Kidney epithelial cell (primary cell): ENCODE results near the gene CTU2. TPM values are rescaled to one million over a fixed set of nuclear protein-coding genes. Genes with fewer than 3 reads are reported as not detected.

Experiments
- DNase-seq: peaks from one replicate; pipeline ENCODE4 v3.0.0-alpha.2; 2010; ENCODE audit warnings: low read depth
- H3K27me3 ChIP-seq: 2 replicates; pipeline ENCODE4 v1.6.0; 2011; ENCODE audit warnings: low read length; ENCODE audit not compliant: control insufficient read depth, insufficient read depth
- H3K36me3 ChIP-seq: 2 replicates; pipeline ENCODE4 v1.5.1; 2011; ENCODE audit warnings: low read length; ENCODE audit not compliant: control insufficient read depth, insufficient read depth
- H3K4me3 ChIP-seq: 2 replicates; pipeline ENCODE4 v1.5.1; 2011; ENCODE audit warnings: low read depth, mild to moderate bottlenecking, control low read depth, low read length
- CTCF ChIP-seq: IDR thresholded peaks from 2 replicates; pipeline ENCODE4 v1.5.1; 2011; ENCODE audit warnings: mild to moderate bottlenecking, moderate library complexity, low read length, control low read depth, inconsistent platforms; ENCODE audit not compliant: insufficient read depth, poor library complexity, severe bottlenecking
- total RNA-seq: library from RNA; depleted of rRNA; stranded (reverse); fragments of >200 nt; gene quantifications from 2 replicates; pipeline ENCODE4 v1.2.3, GENCODE V29; 2015

The CTU2 gene
- total RNA-seq, 1 donor from 2014 or later: 12.8 TPM

GRCh38 chr16:88738151-88739084 lies 32.1 kb downstream of the CTU2 start:
- TF ChIP-seq CTCF: no peak
- Histone ChIP-seq H3K27me3 (no peaks in the 10 kb centered on the region), H3K4me3 (no peak overlapping the region), H3K36me3 (peaks cover 4% of the 10 kb centered on the region)
- DNase-seq: no peak

- peaks cover 2% of the 10 kb centered on the region for H3K36me3 ChIP-seq
- no peak for TF ChIP-seq CTCF
- DNase-seq: no peak
These were observed 33.1 kb downstream of the CTU2 start for GRCh38 chr16:88739139-88739976.

GRCh38 chr16:88739977-88740726 lies 33.8 kb downstream of the CTU2 start:
- H3K36me3 ChIP-seq: peaks cover 2% of the 10 kb centered on the region
- TF ChIP-seq CTCF: no peak
- no peak for DNase-seq
- no peak overlapping the region for H3K4me3 ChIP-seq
- H3K27me3 ChIP-seq: no peaks in the 10 kb centered on the region

More at GRCh38 chr16:88739139-88739976, 33.1 kb downstream of the CTU2 start:
- Histone ChIP-seq H3K4me3 (no peak overlapping the region), H3K27me3 (no peaks in the 10 kb centered on the region)

- no peak overlapping the region for H3K4me3 ChIP-seq
- no peak for TF ChIP-seq CTCF
- peaks cover 2% of the 10 kb centered on the region for H3K36me3 ChIP-seq
- no peak for DNase-seq
- H3K27me3 ChIP-seq: no peaks in the 10 kb centered on the region
These were observed 34.4 kb downstream of the CTU2 start for GRCh38 chr16:88740727-88741055.

- TF ChIP-seq CTCF: no peak
- no peak overlapping the region for H3K4me3 ChIP-seq
- peaks cover 2% of the 10 kb centered on the region for H3K36me3 ChIP-seq
- no peak for DNase-seq
- no peaks in the 10 kb centered on the region for H3K27me3 ChIP-seq
These were observed 35.1 kb downstream of the CTU2 start for GRCh38 chr16:88741368-88741767.
